ENCODE results near the gene TBC1D22A. TPM values are rescaled to one million over a fixed set of nuclear protein-coding genes. Genes with fewer than 3 reads are reported as not detected.

TBC1D22A gene
- total RNA-seq, 4 donors from 2014 or later, result 10.8 to 32.2 (median 22.3) TPM

- TF ChIP-seq, protein P1, sequence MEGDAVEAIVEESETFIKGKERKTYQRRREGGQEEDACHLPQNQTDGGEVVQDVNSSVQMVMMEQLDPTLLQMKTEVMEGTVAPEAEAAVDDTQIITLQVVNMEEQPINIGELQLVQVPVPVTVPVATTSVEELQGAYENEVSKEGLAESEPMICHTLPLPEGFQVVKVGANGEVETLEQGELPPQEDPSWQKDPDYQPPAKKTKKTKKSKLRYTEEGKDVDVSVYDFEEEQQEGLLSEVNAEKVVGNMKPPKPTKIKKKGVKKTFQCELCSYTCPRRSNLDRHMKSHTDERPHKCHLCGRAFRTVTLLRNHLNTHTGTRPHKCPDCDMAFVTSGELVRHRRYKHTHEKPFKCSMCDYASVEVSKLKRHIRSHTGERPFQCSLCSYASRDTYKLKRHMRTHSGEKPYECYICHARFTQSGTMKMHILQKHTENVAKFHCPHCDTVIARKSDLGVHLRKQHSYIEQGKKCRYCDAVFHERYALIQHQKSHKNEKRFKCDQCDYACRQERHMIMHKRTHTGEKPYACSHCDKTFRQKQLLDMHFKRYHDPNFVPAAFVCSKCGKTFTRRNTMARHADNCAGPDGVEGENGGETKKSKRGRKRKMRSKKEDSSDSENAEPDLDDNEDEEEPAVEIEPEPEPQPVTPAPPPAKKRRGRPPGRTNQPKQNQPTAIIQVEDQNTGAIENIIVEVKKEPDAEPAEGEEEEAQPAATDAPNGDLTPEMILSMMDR (IDR thresholded peaks at IDR 0.05; ENCODE audit: low read depth), result no peak
These were observed 362.5 kb downstream of the TBC1D22A start for GRCh38 chr22:47124961-47125360.

DNA sequence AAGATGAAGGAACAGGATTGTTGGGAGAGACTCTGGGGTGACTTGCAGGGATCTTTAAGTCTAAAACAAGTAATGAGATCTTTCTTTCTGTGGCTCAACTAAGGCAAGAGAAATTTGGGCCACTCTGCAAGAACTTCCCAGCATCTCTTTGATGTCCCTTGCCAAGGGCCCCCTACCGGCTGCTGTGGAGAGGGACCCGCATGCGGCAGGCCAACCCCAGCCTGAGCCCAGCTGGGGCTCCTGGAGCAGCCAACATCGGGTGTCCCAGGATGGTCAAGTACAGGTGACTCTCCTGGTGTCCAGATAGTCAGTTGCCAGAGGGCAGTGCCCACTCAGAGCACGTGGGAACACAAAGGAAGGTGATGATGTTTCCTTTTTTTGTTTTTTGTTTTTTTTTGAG lies 363.2 kb downstream of the TBC1D22A start:
- TF ChIP-seq, protein P1 (IDR thresholded peaks at IDR 0.05; ENCODE audit: low read depth), result no peak

DNA sequence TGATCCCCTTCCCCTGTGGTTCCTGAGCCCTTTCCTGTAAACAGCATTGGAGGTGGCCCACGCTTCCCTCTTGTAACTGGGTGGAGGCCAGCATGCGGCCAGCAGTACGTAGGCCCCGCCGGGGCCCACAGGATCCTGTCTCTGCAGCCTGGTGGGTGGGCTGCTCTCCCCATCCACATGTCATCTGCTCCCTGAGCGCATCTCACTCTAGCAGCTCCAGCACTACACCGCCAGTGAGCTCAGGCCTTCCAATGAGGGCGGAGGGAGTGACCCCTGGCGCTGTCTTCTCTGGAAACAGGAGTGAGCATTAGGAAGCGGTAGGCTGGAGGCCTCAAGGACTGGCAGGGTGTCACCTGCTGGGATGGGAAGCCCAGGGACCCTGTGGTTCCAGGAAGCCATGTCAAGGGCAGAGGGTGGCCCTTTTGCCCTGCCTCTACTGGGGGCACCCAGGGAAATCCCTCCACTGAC lies 363.9 kb downstream of the TBC1D22A start:
- TF ChIP-seq, protein P1 (IDR thresholded peaks at IDR 0.05; ENCODE audit: low read depth), result no peak

GRCh38 chr22:47127441-47127871 lies 365.0 kb downstream of the TBC1D22A start:
- TF ChIP-seq, protein P1 (IDR thresholded peaks at IDR 0.05; ENCODE audit: low read depth), result no peak

DNA sequence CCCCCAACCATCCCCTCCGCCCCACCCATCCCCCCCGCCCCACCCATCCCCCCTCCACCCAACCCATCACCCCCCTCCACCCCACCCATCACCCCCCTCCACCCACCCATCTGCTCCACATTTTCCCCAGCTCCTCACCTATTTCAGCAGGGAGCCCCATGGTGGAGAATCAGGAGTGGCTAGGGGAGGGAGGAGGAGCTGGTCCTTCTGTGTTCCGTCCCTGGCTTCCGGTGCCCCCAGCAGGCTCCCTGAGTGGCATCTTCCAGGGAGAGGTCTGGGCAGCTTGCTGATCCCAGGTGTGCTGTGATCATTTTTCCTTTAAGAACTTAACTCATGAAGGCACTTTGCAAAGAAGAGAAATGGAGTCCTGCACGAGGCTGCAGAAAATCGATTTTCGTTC lies 365.8 kb downstream of the TBC1D22A start:
- TF ChIP-seq, protein P1 (IDR thresholded peaks at IDR 0.05; ENCODE audit: low read depth), result no peak

DNA sequence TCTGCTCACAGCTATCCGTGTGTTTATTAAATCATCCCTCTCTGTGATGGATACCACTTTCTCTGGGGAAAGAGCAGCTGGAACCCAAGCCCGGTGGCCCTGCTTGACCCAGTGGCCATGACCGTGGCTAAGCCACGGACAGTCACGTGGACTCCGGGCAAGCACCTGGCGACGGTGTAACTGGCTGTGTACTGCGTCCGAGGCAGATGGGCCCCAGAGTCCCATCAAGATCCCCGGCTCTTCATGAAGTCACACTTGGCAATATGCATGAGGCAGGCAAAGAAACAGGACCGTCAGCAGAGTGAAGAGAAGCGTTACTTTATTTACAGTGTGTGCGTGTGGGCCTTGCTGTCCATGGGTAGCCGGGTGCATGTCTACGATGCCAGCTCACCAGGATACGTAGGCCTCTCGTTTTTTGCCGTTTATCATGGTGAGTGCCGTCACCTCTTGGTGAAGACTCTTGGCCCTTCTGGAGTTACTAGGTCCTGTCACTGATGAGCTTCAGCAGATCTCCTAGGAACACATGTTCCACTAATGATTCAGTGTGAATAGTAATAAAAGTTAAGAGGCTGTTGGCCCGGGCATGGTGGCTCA lies 366.3 kb downstream of the TBC1D22A start:
- TF ChIP-seq, protein P1 (IDR thresholded peaks at IDR 0.05; ENCODE audit: low read depth), result no peak

DNA sequence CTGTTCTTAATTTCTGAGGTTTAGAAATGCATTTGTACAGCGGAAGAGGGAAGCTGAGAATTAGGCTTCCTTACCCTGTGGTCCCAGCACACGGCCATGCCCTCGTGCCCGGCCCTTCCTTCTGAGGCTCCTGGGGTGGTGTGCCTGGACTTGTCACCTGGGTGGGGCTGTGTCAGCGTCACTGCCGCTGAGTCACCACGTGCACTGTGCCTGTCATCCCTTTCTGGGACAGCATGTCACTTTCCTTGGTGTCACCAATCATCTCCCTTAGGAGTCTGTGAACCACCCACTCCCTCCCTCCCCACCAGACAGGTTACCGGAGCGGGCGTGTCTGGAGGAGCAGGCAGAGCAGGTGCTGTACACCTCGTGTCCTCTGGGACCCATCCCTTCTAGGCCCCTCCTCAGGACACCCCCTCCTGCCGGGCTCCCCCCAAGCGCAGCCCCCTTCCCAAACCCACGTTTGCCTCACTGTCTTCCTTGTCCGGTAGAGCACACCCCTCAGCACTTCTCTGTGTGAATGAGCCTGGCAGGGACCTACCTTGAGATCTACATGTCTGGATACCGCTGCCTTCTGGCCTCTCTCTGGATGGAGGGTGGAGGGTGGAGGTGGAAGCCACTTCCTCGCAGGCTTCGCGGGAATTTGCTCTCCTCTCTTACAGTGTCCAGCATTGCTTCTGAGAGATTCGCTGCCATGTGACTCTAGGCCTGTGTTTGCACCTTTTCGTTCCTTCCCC lies 367.6 kb downstream of the TBC1D22A start:
- TF ChIP-seq, protein P1 (IDR thresholded peaks at IDR 0.05; ENCODE audit: low read depth), result no peak
